SU-DHL-6 (cell line): ENCODE results near the gene MRPS10.
"Not testable (repeated sequence)": the region's sequence is repeated elsewhere in the genome, so short reads cannot be mapped to it uniquely, and the experiment has no call there.

Source experiments
- H2AFZ ChIP-seq: fragments of 200-600 bp; sonication (generic); 2 replicates; pipeline ENCODE4 v1.6.1; 2014; ENCODE audit warnings: low read depth, mild to moderate bottlenecking, moderate library complexity, mixed read lengths, antibody characterized with exemption, low read length; ENCODE audit not compliant: severe bottlenecking
- H3F3A ChIP-seq: fragments of 200-600 bp; shearing (Covaris generic); 2 replicates; pipeline ENCODE4 v1.6.0; 2016; ENCODE audit warnings: antibody characterized with exemption, mild to moderate bottlenecking; ENCODE audit not compliant: insufficient read depth
- H3K27ac ChIP-seq: fragments of 200-600 bp; sonication (generic); 2 replicates; pipeline ENCODE4 v1.5.1; 2016; ENCODE audit warnings: low read depth, mild to moderate bottlenecking, low read length, moderate library complexity, mixed read lengths
- H3K27me3 ChIP-seq: fragments of 200-600 bp; sonication (generic), shearing (Covaris generic); 2 replicates; pipeline ENCODE4 v1.6.0; 2014; ENCODE audit warnings: mild to moderate bottlenecking, low read length
- H3K36me3 ChIP-seq: fragments of 200-600 bp; sonication (generic); 2 replicates; pipeline ENCODE4 v1.6.1; 2014; ENCODE audit warnings: mild to moderate bottlenecking, low read length, mixed read lengths
- H3K4me2 ChIP-seq: fragments of 300-600, 200-600 bp; shearing (Covaris generic), sonication (generic); 2 replicates; pipeline ENCODE4 v1.6.0; 2014; ENCODE audit warnings: low read length, low read depth, mild to moderate bottlenecking; ENCODE audit not compliant: poor library complexity, severe bottlenecking
- H3K4me3 ChIP-seq: fragments of 200-600 bp; sonication (generic); 2 replicates; pipeline ENCODE4 v1.5.1; 2014; ENCODE audit warnings: antibody characterized with exemption, low read length, mild to moderate bottlenecking, mixed read lengths; ENCODE audit not compliant: insufficient read depth, poor library complexity, severe bottlenecking
- H3K79me2 ChIP-seq: fragments of 200-600 bp; sonication (generic); 2 replicates; pipeline ENCODE4 v1.6.1; 2014; ENCODE audit warnings: mild to moderate bottlenecking, low read length, moderate library complexity; ENCODE audit not compliant: insufficient read depth
- H3K9ac ChIP-seq: fragments of 200-600 bp; sonication (generic); 2 replicates; pipeline ENCODE4 v1.7.0; 2014; ENCODE audit warnings: mild to moderate bottlenecking, low read length
- H3K9me2 ChIP-seq: fragments of 200-600 bp; sonication (generic); replicated peaks from 2 replicates; pipeline ENCODE4 v1.6.1; 2014; ENCODE audit warnings: low read length; ENCODE audit not compliant: insufficient read depth
- H3K9me3 ChIP-seq: fragments of 200-600 bp; sonication (generic); 2 replicates; pipeline ENCODE4 v1.6.1; 2014; ENCODE audit warnings: low read length, mixed read lengths; ENCODE audit not compliant: insufficient read depth
- H4K20me1 ChIP-seq: fragments of 200-600 bp; sonication (generic); 2 replicates; pipeline ENCODE4 v1.6.1; 2014; ENCODE audit warnings: low read depth, mild to moderate bottlenecking, antibody characterized with exemption, low read length, moderate library complexity, mixed read lengths
- EZH2phosphoT487 ChIP-seq: fragments of 200-600 bp; sonication (generic), shearing (Covaris generic); conservative IDR thresholded peaks from 2 replicates; pipeline ENCODE4 v1.6.1; 2018; ENCODE audit warnings: mild to moderate bottlenecking, antibody characterized with exemption, low read length, moderate library complexity, mixed read lengths
- TF ChIP-seq, protein P1 (sequence below): fragments of 200-600 bp; sonication (generic); IDR thresholded peaks from one replicate; pipeline ENCODE4 v1.5.1; 2017; ENCODE audit warnings: antibody characterized with exemption, mild to moderate bottlenecking, low read length, moderate library complexity; ENCODE audit not compliant: insufficient read depth, poor library complexity, severe bottlenecking

MRPS10 gene

DNA sequence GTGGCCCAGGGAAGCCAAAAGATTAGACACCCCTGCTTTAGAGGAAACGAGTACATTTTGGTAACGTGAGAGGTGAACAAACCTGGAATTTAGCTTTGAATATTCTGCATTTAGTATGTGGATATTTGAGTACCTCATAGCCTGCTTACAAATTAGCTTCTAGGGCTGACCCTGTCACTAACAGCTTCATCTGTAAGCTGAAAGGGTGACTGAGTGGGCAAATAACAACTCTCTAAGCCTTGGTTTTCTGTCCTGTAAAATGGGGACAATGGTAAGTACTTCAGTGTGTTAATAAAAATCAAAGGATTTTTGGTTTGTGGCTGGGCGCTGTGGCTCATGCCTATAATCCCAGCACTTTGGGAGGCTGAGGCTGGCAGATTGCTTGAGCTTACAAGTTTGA, 14.5 kb downstream of the MRPS10 start:
- TF ChIP-seq, protein P1, sequence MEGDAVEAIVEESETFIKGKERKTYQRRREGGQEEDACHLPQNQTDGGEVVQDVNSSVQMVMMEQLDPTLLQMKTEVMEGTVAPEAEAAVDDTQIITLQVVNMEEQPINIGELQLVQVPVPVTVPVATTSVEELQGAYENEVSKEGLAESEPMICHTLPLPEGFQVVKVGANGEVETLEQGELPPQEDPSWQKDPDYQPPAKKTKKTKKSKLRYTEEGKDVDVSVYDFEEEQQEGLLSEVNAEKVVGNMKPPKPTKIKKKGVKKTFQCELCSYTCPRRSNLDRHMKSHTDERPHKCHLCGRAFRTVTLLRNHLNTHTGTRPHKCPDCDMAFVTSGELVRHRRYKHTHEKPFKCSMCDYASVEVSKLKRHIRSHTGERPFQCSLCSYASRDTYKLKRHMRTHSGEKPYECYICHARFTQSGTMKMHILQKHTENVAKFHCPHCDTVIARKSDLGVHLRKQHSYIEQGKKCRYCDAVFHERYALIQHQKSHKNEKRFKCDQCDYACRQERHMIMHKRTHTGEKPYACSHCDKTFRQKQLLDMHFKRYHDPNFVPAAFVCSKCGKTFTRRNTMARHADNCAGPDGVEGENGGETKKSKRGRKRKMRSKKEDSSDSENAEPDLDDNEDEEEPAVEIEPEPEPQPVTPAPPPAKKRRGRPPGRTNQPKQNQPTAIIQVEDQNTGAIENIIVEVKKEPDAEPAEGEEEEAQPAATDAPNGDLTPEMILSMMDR, result no peak
- TF ChIP-seq EZH2phosphoT487, result no peak
- H4K20me1 ChIP-seq, result no peaks in the 10 kb centered on the region
- H3K9me2 ChIP-seq, result no peaks in the 10 kb centered on the region
- 0 out of 2 replicates have a peak, but pooled peaks cover 4% of the 10 kb centered on the region for H3F3A ChIP-seq
- H3K9ac ChIP-seq, result no peak overlapping the region
- H3K4me3 ChIP-seq, result no peak overlapping the region
- H2AFZ ChIP-seq, result no peak overlapping the region
- H3K27me3 ChIP-seq, result no peaks in the 10 kb centered on the region
- H3K9me3 ChIP-seq, result no peaks in the 10 kb centered on the region
- H3K79me2 ChIP-seq, result no peaks in the 10 kb centered on the region
- H3K36me3 ChIP-seq, result peaks cover 6% of the 10 kb centered on the region; the same call in 1 of the 2 replicates
- H3K4me2 ChIP-seq, result no peak overlapping the region
- H3K27ac ChIP-seq, result no peak overlapping the region

GRCh38 chr6:42202131-42202915, 15.3 kb downstream of the MRPS10 start:
- H3K79me2 ChIP-seq, H3F3A ChIP-seq, H3K4me2 ChIP-seq, H4K20me1 ChIP-seq, H3K27me3 ChIP-seq, H3K4me3 ChIP-seq, H3K9me2 ChIP-seq, H3K9me3 ChIP-seq, H3K27ac ChIP-seq, H3K9ac ChIP-seq, H3K36me3 ChIP-seq, H2AFZ ChIP-seq: not testable (repeated sequence)

- H3K27ac ChIP-seq, result no peak overlapping the region
- H3F3A ChIP-seq, result 0 out of 2 replicates have a peak, but pooled peaks cover 4% of the 10 kb centered on the region
- 0 out of 2 replicates have a peak, but pooled peaks cover 2% of the 10 kb centered on the region for H3K36me3 ChIP-seq
- H2AFZ ChIP-seq, result no peak overlapping the region
- no peak overlapping the region for H3K4me2 ChIP-seq
- no peak overlapping the region for H3K4me3 ChIP-seq
- H3K9me3 ChIP-seq, result no peaks in the 10 kb centered on the region
- no peaks in the 10 kb centered on the region for H3K27me3 ChIP-seq
- TF ChIP-seq, protein P1, result no peak
- TF ChIP-seq EZH2phosphoT487, result no peak
- no peak overlapping the region for H3K9ac ChIP-seq
- H3K9me2 ChIP-seq, result no peaks in the 10 kb centered on the region
- H4K20me1 ChIP-seq, result no peaks in the 10 kb centered on the region
- H3K79me2 ChIP-seq, result no peaks in the 10 kb centered on the region
Observed at GRCh38 chr6:42201382-42201781, 16.3 kb downstream of the MRPS10 start.

DNA sequence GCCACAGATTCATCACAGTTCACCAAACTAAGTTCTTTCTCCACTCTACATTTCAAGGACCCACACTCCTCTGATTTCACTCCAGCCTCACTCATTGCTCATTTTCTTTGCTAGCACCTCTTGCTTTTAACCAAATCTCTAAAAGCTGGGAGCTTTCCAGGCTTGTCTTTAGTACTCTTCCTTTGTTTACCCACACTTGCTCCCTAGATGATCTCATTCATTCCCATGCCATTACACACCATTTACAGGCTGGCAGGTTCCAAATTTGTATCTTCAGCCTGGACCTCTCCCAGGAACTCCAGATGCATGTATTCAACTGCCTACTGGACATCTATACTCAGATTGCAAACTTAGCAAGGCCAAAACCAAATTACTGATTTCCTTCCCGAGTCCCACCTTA, 17.6 kb downstream of the MRPS10 start:
- no peaks in the 10 kb centered on the region for H3K9me2 ChIP-seq
- H3K9me3 ChIP-seq, result no peaks in the 10 kb centered on the region
- no peak overlapping the region for H2AFZ ChIP-seq
- 0 out of 2 replicates have a peak, but pooled peaks cover 10% of the 10 kb centered on the region for H3F3A ChIP-seq
- TF ChIP-seq, protein P1, result no peak
- TF ChIP-seq EZH2phosphoT487, result no peak
- no peak overlapping the region for H3K27ac ChIP-seq
- no peaks in the 10 kb centered on the region for H3K79me2 ChIP-seq
- no peak overlapping the region for H3K4me2 ChIP-seq
- 0 out of 2 replicates have a peak, but pooled peaks cover 2% of the 10 kb centered on the region for H3K36me3 ChIP-seq
- no peak overlapping the region for H3K4me3 ChIP-seq
- no peak overlapping the region for H3K9ac ChIP-seq
- H3K27me3 ChIP-seq, result no peaks in the 10 kb centered on the region
- no peaks in the 10 kb centered on the region for H4K20me1 ChIP-seq
